Measurements from ENCODE around the gene NDEL1.

NDEL1 gene

DNA sequence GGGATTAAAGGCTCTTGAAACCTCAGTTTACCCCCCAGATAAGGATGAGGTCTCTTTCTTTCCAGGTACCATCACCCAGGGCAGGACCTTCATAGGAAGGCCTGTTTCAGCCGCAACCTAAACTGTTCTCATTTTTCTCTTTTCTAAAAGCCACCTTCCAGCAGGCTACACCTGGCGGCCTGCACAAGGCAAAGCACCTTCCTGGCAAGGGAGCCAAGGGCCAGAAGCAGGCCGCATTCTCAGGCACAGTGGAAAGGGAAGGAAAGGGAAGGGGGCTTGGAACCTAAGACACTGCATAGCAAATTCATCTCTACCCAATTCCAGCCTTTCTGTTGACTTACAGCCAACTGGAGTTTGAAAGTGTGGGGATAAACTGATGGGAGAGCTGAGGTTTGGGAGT lies 8.9 kb upstream of the NDEL1 start (continued):
- no peak for TF ChIP-seq ZNF843 (tag by site-specific recombination; IDR thresholded peaks at IDR 0.05)

- POLR2A ChIA-PET, result interaction anchor here (0.6 kb wide), 1 partner anchor 47 kb away, joined by 3 read pairs; no protein-coding TSS in a partner anchor
- H3K27ac ChIP-seq (ENCODE audit: extremely low read depth, low read depth, low read length), result no peak overlapping the region
- H3K36me3 ChIP-seq (ENCODE audit: control insufficient read depth in 2 of 2, insufficient read depth in 1 of 2, low read length in 2 of 2), result no peaks in the 10 kb centered on the region
- H3K9me3 ChIP-seq (ENCODE audit: control insufficient read depth, insufficient read depth, low read depth, low read length), result no peaks in the 10 kb centered on the region
- H3K4me3 ChIP-seq (ENCODE audit: low read depth, low read length), result no peak overlapping the region
- CTCF ChIA-PET, result interaction anchor here (0.6 to 2.5 kb wide), 3 partner anchors 20 to 354 kb away, joined by 3 to 12 read pairs (median 3); no protein-coding TSS in a partner anchor
- no peaks in the 10 kb centered on the region for H3K4me1 ChIP-seq (ENCODE audit: control insufficient read depth, insufficient read depth, low read length)
- TF ChIP-seq ZFHX2 (tag by site-specific recombination; conservative IDR thresholded peaks at IDR 0.05), result peak; percentile 40
- 0 out of 2 replicates have a peak, but pooled peaks have one; percentile 20 for TF ChIP-seq ZBTB20 (tag by site-specific recombination; IDR thresholded peaks at IDR 0.05)
- TF ChIP-seq TCF7L2 (IDR thresholded peaks at IDR 0.05; ENCODE audit: borderline replicate concordance, low read depth, low read length), result no peak
- TF ChIP-seq ZNF555 (tag by site-specific recombination; conservative IDR thresholded peaks at IDR 0.05), result no peak
- TF ChIP-seq, protein P1, sequence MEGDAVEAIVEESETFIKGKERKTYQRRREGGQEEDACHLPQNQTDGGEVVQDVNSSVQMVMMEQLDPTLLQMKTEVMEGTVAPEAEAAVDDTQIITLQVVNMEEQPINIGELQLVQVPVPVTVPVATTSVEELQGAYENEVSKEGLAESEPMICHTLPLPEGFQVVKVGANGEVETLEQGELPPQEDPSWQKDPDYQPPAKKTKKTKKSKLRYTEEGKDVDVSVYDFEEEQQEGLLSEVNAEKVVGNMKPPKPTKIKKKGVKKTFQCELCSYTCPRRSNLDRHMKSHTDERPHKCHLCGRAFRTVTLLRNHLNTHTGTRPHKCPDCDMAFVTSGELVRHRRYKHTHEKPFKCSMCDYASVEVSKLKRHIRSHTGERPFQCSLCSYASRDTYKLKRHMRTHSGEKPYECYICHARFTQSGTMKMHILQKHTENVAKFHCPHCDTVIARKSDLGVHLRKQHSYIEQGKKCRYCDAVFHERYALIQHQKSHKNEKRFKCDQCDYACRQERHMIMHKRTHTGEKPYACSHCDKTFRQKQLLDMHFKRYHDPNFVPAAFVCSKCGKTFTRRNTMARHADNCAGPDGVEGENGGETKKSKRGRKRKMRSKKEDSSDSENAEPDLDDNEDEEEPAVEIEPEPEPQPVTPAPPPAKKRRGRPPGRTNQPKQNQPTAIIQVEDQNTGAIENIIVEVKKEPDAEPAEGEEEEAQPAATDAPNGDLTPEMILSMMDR (tag by site-specific recombination; IDR thresholded peaks at IDR 0.05), result no peak
- TF ChIP-seq SP7 (tag by site-specific recombination; IDR thresholded peaks at IDR 0.05), result peak; percentile 74
- no peak for TF ChIP-seq ZNF843 (tag by site-specific recombination; IDR thresholded peaks at IDR 0.05)
- TF ChIP-seq ZNF660 (tag by site-specific recombination; IDR thresholded peaks at IDR 0.05), result 0 out of 2 replicates have a peak, but pooled peaks have one; percentile 25
- TF ChIP-seq, protein P2, sequence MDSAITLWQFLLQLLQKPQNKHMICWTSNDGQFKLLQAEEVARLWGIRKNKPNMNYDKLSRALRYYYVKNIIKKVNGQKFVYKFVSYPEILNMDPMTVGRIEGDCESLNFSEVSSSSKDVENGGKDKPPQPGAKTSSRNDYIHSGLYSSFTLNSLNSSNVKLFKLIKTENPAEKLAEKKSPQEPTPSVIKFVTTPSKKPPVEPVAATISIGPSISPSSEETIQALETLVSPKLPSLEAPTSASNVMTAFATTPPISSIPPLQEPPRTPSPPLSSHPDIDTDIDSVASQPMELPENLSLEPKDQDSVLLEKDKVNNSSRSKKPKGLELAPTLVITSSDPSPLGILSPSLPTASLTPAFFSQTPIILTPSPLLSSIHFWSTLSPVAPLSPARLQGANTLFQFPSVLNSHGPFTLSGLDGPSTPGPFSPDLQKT (IDR thresholded peaks at IDR 0.05; ENCODE audit: borderline replicate concordance, low read depth, low read length), result no peak
- no peak for TF ChIP-seq MYNN (tag by site-specific recombination; IDR thresholded peaks at IDR 0.05; ENCODE audit: borderline replicate concordance)
Measured at GRCh38 chr17:8430966-8431365, 4.7 kb upstream of the NDEL1 start.

- Histone ChIP-seq H3K4me1 (ENCODE audit: control insufficient read depth, insufficient read depth, low read length) (no peaks in the 10 kb centered on the region), H3K27ac (ENCODE audit: extremely low read depth, low read depth, low read length) (peak overlapping the region; percentile 91), H3K36me3 (ENCODE audit: control insufficient read depth in 2 of 2, insufficient read depth in 1 of 2, low read length in 2 of 2) (peaks cover 12 to 20% of the 10 kb centered on the region in 2 experiments; a peak in 2 of 3 replicates), H3K4me3 (ENCODE audit: low read depth, low read length) (peak overlapping the region; percentile 90), H3K9me3 (ENCODE audit: control insufficient read depth, insufficient read depth, low read depth, low read length) (no peaks in the 10 kb centered on the region)
- ChIA-PET POLR2A (interaction anchor here (0.7 to 2.9 kb wide), 24 partner anchors 10 to 1363 kb away, joined by 3 to 24 read pairs (median 4); partner anchors contain the start of genes CTC1, KRABD2, MYH10 and RANGRF), CTCF (interaction anchor here (0.8 to 2.1 kb wide), 6 partner anchors 13 to 310 kb away, joined by 3 to 8 read pairs (median 5); no protein-coding TSS in a partner anchor)
- TF ChIP-seq ZNF692 (tag by site-specific recombination; IDR thresholded peaks at IDR 0.05) (no peak), ZNF324 (tag by site-specific recombination; IDR thresholded peaks at IDR 0.05) (peak; percentile 57), ZNF280C (tag by site-specific recombination; IDR thresholded peaks at IDR 0.05) (no peak), ZNF26 (tag by site-specific recombination; IDR thresholded peaks at IDR 0.05) (no peak), ZNF169 (tag by site-specific recombination; IDR thresholded peaks at IDR 0.05) (no peak)
- TF ChIP-seq, protein P3, sequence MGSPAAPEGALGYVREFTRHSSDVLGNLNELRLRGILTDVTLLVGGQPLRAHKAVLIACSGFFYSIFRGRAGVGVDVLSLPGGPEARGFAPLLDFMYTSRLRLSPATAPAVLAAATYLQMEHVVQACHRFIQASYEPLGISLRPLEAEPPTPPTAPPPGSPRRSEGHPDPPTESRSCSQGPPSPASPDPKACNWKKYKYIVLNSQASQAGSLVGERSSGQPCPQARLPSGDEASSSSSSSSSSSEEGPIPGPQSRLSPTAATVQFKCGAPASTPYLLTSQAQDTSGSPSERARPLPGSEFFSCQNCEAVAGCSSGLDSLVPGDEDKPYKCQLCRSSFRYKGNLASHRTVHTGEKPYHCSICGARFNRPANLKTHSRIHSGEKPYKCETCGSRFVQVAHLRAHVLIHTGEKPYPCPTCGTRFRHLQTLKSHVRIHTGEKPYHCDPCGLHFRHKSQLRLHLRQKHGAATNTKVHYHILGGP (tag by site-specific recombination; IDR thresholded peaks at IDR 0.05), result no peak
- TF ChIP-seq, protein P4, sequence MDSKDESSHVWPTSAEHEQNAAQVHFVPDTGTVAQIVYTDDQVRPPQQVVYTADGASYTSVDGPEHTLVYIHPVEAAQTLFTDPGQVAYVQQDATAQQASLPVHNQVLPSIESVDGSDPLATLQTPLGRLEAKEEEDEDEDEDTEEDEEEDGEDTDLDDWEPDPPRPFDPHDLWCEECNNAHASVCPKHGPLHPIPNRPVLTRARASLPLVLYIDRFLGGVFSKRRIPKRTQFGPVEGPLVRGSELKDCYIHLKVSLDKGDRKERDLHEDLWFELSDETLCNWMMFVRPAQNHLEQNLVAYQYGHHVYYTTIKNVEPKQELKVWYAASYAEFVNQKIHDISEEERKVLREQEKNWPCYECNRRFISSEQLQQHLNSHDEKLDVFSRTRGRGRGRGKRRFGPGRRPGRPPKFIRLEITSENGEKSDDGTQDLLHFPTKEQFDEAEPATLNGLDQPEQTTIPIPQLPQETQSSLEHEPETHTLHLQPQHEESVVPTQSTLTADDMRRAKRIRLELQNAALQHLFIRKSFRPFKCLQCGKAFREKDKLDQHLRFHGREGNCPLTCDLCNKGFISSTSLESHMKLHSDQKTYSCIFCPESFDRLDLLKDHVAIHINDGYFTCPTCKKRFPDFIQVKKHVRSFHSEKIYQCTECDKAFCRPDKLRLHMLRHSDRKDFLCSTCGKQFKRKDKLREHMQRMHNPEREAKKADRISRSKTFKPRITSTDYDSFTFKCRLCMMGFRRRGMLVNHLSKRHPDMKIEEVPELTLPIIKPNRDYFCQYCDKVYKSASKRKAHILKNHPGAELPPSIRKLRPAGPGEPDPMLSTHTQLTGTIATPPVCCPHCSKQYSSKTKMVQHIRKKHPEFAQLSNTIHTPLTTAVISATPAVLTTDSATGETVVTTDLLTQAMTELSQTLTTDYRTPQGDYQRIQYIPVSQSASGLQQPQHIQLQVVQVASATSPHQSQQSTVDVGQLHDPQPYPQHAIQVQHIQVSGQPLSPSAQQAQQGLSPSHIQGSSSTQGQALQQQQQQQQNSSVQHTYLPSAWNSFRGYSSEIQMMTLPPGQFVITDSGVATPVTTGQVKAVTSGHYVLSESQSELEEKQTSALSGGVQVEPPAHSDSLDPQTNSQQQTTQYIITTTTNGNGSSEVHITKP (tag by site-specific recombination; IDR thresholded peaks at IDR 0.05), result peak; percentile 94
Measured at GRCh38 chr17:8436169-8436843, 622 bp downstream of the NDEL1 start.

Data from HEK293 (cell line).